Stimulated activated CD4-positive, alpha-beta T cell treated with anti-CD3 and anti-CD28 coated beads, Interleukin-12 subunit alpha, Interleukin-12 subunit beta, amount 100 ng/mL, for 4 hours (primary cell): Measurements from ENCODE around the gene UQCC5.
A peak's percentile ranks its signal among the peaks of the same experiment; 100 is the strongest.
"Not testable (repeated sequence)": the region's sequence is repeated elsewhere in the genome, so short reads cannot be mapped to it uniquely, and the experiment has no call there.

ENCODE experiments used
- DNase-seq: peaks from one replicate; pipeline ENCODE4 v3.0.0-alpha.2; 2020

UQCC5 gene

DNA sequence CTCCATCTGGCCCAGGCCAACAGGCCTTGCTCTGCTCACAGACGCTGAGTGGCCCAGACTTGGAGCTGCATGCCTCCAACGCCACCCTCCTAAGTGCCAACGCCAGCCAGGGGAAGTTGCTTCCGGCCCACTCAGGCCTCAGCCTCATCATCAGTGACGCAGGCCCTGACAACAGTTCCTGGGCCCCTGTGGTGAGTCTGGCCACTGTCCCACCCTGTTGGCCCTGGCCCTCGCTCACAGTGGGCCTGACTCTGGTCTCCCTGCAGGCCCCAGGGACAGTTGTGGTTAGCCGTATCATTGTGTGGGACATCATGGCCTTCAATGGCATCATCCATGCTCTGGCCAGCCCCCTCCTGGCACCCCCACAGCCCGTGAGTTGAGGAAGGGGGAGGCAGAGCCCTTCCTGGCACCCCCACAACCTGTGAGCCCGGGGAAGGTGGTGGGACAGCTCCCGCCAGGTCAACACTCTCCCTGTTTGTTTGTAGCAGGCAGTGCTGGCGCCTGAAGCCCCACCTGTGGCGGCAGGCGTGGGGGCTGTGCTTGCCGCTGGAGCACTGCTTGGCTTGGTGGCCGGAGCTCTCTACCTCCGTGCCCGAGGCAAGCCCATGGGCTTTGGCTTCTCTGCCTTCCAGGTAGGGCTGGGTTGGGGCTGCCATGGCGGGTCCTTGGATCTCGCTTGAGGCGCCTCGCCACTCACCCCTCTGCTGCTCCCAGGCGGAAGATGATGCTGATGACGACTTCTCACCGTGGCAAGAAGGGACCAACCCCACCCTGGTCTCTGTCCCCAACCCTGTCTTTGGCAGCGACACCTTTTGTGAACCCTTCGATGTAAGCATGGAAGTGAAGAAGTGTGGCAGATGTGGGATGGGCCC is 12.8 kb upstream of the UQCC5 start:
- DNase-seq, result no peak

GRCh38 chr3:52524258-52524751 is 12.1 kb upstream of the UQCC5 start:
- DNase-seq, result no peak

- no peak for DNase-seq
Measured at GRCh38 chr3:52524752-52525679, 11.4 kb upstream of the UQCC5 start.

DNA sequence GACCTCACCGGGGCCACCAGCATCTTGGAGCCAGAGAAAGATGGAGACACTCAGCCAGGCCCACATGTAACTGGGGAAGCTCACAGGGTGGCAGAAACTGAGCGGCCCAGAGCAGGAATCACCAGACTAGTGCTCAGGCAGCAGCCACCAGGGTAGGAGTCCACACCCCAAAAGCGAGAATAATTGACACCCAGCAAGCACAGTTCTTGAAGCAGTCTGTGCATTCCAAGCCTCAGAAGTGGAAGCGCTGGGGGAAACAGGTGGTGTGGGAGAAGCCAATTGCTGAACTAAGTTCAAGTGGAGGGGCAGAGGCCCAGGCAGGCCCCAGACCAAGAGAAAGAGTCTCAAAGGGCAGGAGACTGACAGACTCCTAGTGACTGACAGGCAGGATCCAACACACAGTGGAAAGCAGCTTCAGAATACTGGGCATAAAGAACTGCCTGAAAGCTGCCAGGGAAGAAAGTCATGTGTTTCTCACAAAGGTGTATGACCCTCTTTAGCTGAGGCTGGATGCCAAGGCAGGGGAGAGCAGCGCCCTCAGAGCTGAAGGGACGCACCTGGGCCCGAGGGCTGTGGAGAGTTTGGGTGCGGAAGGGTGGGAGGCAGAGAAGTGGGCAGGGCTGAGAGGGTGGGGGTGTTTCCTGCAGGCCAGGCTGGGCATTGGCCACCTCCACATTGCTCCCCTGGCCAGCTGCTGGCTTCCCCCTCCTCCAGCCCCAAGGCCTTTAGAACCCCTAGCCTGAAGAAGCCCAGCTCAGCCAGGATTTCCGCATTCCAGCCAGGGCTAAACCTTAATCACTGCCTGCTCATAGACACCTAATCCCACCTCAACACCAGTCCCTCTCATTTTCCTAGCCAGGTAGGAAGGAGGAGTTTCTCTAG is 10.5 kb upstream of the UQCC5 start:
- DNase-seq, result no peak

- DNase-seq, result not testable (repeated sequence)
Measured at GRCh38 chr3:52526671-52527038, 9.8 kb upstream of the UQCC5 start.

DNA sequence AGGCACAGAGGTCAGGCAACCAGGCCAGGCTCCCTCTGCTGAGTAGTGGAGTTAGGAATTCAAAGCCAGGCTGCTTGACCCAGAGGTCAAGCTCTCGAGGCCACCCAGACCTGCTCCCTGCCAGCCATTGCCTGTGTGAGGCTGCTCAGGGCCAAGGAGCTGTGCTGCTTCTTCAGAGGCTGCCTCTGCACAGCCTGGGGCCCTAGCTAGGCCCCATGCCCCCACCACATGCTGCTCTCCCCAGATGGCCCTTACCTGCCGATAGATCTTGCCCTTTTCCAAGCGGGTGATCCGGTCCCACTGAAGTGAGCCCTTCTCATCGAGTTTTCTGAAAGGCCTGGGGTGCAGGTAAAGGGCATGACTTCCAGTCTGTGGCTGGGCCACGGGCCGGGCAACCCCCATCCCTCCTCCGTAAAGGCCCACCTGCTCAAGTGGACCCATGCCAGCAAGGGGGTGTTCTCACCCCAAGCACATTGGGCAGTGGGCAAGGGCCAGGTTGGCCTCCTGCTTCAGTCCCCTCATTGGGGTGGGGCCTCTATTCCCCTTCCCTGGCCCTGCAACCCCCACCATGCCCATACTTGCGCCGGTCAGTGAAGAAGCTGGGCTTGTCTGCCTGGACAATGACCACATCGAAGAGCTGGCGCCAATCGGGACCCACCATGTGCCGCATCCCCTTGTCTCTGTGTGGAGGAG is 9.2 kb upstream of the UQCC5 start:
- DNase-seq, result no peak

GRCh38 chr3:52527732-52528585 is 8.4 kb upstream of the UQCC5 start:
- no peak for DNase-seq

- DNase-seq, result no peak
Measured at GRCh38 chr3:52528586-52529375, 7.6 kb upstream of the UQCC5 start.

GRCh38 chr3:52529376-52530333 is 6.8 kb upstream of the UQCC5 start:
- DNase-seq, result no peak

GRCh38 chr3:52530918-52531826 is 5.2 kb upstream of the UQCC5 start:
- DNase-seq, result no peak

GRCh38 chr3:52531860-52532516 is 4.4 kb upstream of the UQCC5 start:
- no peak for DNase-seq

DNA sequence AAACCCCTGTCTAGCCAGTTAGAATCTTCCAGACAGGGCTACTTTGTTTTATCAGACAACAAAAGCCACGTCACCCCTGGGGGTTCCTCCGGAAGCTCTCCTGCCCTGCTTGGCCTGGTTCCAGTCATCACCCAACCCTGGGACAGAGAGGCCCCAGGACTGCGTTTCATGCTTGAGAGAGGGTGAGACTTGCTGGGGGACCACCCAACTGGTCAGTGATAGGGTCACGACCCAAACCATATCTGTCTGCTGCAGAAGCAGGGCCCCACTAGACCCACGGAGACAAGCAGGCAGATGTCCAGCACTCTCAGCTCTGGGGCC is 3.9 kb upstream of the UQCC5 start:
- DNase-seq, result no peak

DNA sequence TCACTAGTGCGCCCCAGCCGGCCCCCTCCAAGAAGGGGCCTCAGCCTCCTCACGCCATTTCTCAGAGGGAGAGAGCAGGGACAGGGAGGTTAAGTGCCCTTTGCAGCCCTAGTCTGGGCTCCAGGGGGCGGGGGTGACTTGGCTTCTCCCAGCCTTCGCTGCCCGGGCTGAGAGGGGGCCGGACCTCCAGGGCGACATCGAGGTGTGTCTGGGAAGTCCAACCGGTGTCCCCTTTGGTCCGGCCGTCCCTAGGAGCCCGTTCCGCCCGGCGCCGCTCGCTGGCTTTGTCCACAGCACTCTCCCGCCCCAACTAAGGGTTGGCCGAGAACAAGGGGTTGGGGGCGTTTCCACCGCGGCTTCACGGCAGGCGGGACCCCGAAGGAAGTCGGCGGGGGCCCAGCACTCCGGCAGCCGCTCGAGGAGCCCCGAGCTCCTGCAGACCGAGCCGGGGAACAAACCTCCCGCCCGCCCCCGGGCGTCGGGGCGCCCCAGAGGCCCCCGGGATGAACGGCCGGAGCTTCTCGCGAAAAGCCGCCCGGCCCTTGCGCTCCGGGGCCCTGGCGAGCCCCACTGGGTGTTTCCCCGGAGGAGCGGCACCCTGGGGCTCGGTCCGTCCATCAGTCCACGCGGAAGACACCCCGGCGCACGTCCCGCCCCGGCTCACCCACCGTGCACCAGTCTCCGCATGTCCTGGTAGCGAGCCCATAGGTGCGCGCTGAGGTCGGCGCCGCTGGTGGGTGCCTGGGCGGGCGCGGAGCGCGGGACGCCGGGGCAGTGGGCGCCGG is 3.4 kb upstream of the UQCC5 start:
- peak; percentile 15 for DNase-seq

DNA sequence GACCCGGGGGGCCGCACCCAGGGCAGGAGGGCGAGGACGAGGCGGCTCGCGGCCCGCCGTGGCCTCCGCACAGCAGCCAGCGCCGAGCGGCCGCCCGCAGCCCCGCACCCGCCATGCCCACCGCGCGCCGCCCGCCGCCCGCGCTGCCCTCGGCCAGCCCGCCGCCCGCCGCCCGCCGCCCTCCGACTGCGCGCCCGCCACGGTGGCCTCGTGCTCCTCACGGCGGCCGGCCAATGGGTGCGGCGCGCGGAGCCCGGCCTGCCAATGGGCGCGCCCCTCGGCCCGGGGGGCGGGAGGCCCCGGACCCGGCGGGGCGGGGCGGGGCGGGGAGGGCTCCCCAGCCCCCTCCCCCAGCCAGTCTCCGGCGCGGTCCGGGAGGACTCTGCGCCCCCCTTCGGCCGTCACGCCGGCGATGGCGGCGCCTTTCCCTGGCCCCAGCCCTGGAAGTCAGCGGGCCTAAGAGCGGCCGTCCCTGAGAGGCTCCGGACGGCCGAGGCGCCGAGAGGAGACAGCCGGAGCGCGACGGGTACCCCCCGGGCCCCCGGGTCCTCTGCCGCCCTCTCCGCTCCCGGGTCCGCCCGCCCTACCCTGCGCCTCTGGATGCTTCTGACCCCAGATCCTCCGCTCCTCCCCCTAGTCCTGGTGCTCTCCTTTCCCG is 2.7 kb upstream of the UQCC5 start, which contains the start of gene NT5DC2:
Gene NT5DC2 (minus strand): TSS at position 235 of the 658 bp plus-strand sequence. CDS start 120 bp downstream, at position 115.
- DNase-seq, result peak; percentile 69

DNA sequence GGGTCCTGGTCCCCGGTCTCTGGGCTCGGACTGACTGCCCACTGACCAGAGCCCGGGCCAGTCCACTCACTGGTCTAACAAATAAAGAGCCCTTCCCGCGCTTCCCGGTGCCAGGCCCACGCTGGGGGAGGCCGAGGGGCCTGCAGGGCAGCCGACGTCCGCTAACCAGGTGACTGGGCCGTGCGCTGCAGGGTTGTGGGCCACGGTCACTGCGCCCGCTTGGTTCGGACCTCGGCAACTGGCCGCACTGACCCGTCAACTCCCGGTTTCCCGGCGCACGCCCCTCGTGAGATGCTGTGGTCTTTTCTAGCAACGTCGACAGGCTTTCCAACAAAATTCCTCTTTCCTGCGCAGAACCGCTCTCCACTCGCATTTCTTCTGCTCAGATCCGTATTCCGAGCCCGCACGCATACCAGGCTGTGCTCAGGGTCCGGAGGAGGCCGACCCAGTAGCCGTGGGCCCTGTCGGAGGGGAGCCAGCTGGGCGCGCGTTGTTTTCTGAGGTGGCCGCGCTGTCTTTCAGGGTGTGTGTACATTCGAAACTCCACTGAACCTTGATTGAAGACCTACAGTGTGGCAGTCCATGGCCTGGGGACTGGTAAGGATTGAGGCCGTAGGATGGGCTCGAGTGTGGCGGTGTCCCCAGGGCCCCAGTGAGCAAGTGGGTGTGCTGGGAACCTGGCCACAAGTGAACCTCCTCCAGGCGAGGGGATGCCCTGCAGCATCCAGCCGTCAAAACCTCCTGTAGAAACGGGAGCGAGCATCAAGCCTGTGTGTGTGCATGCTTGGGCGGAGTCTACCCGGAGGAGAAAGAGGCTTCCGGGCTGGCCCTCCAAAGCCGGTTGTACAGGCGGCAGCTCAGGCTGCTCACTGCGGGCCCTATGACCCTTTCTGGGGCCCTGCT is 1.9 kb upstream of the UQCC5 start:
- DNase-seq, result no peak
